Naive thymus-derived CD8-positive, alpha-beta T cell (primary cell): Measurements from ENCODE around the gene ELOA. TPM values are rescaled to one million over a fixed set of nuclear protein-coding genes. Genes with fewer than 3 reads are reported as not detected.
A peak's percentile ranks its signal among the peaks of the same experiment; 100 is the strongest.

Experiments used
- ATAC-seq, 2 donors: fragments of 150-1000 bp; cut with Tn5 transposase in 1 of 2; sonication (Bioruptor Pico), chemical (Tn5 transposase) in 1 of 2; 1 replicate in 1 of 2; 2 replicates in 1 of 2; pipeline ENCODE4 v1.10.0; 2021; ENCODE audit warnings: mild to moderate bottlenecking in 2 of 2, moderate library complexity in 2 of 2
- POLR2A ChIA-PET: fragments of 350-600 bp; sonication (Branson Sonifier 250); formaldehyde crosslinking; loops from one replicate; lab custom pipeline; 2021; ENCODE audit warnings: antibody characterized with exemption; lab: Charles Lee
- DNase-seq, 10 donors: peaks; one replicate each; pipeline versions ENCODE4 v3.0.0 to v3.0.0-alpha.2; 2020 to 2022
- H3K27ac Mint-ChIP-seq, 10 donors: one replicate each; pipeline ENCODE4 v1.8.0; 2020 to 2022; ENCODE audit warnings: mild to moderate bottlenecking in 10 of 10, mixed read lengths in 10 of 10, moderate library complexity in 4 of 10, inconsistent platforms in 1 of 10
- H3K27me3 Mint-ChIP-seq, 5 donors: one replicate each; pipeline ENCODE4 v1.8.0; 2021 to 2022; ENCODE audit warnings: mixed read lengths in 5 of 5
- H3K36me3 Mint-ChIP-seq, 3 donors: one replicate each; pipeline ENCODE4 v1.8.0; 2020 to 2022; ENCODE audit warnings: mixed read lengths in 3 of 3, mild to moderate bottlenecking in 2 of 3, inconsistent platforms in 1 of 3
- H3K4me1 Mint-ChIP-seq, 4 donors: one replicate each; pipeline ENCODE4 v1.8.0; 2021 to 2022; ENCODE audit warnings: mixed read lengths in 4 of 4
- H3K4me3 Mint-ChIP-seq, 10 donors: one replicate each; pipeline ENCODE4 v1.8.0; 2020 to 2022; ENCODE audit warnings: mild to moderate bottlenecking in 10 of 10, mixed read lengths in 10 of 10, moderate library complexity in 6 of 10, inconsistent platforms in 1 of 10
- H3K9me3 Mint-ChIP-seq, 9 donors: one replicate each; pipeline ENCODE4 v1.8.0; 2020 to 2022; ENCODE audit warnings: mixed read lengths in 9 of 9, mild to moderate bottlenecking in 3 of 9, inconsistent platforms in 1 of 9, moderate library complexity in 1 of 9
- polyA plus RNA-seq, 3 donors: library from polyadenylated mRNA; unstranded; fragments of 300-500 nt; fragmentation: Illumina TruSeq; gene quantifications; one replicate each; pipeline ENCODE4 v1.2.3, GENCODE V29; 2021
- total RNA-seq, 8 experiments: library from RNA in 2 of 8; stranded (reverse) in 2 of 8; gene quantifications; one replicate each; pipeline ENCODE4 v1.2.3 and lab custom pipeline; 2021 to 2026

Gene ELOA
- total and polyA plus RNA-seq, 5 experiments from 2014 or later = 17.0 to 27.6 (median 26.4) TPM

GRCh38 chr1:23745515-23745914 is 2.2 kb downstream of the ELOA start:
- POLR2A ChIA-PET = interaction anchor here (0.6 to 2.0 kb wide), 5 partner anchors 9 to 363 kb away, joined by 3 to 7 read pairs (median 3); partner anchors contain the start of gene RPL11
- DNase-seq (peak in 2 of 10 donors; percentile 16 to 23), ATAC-seq (no peak)
- H3K27ac Mint-ChIP-seq = peak overlapping the region in 7 of 10 donors; percentile 34 to 92 (median 52)
- peaks cover 0 to 37% (median 2%) of the 10 kb centered on the region in 3 donors for H3K36me3 Mint-ChIP-seq
- H3K27me3 Mint-ChIP-seq = no peaks in the 10 kb centered on the region
- no peaks in the 10 kb centered on the region for H3K9me3 Mint-ChIP-seq
- peaks cover 26 to 62% (median 56%) of the 10 kb centered on the region in 4 donors for H3K4me1 Mint-ChIP-seq
- H3K4me3 Mint-ChIP-seq = peak overlapping the region in 9 of 10 donors; percentile 44 to 92 (median 88)

- Mint-ChIP-seq H3K27ac (peak overlapping the region in 3 of 10 donors; percentile 8 to 64 (median 37)), H3K4me3 (no peak overlapping the region), H3K36me3 (peaks cover 4 to 62% (median 10%) of the 10 kb centered on the region in 3 donors), H3K4me1 (peaks cover 30 to 54% (median 52%) of the 10 kb centered on the region in 4 donors), H3K9me3 (no peaks in the 10 kb centered on the region), H3K27me3 (no peaks in the 10 kb centered on the region)
- DNase-seq (no peak), ATAC-seq (no peak)
- POLR2A ChIA-PET = no interaction called here
Measured at GRCh38 chr1:23748016-23748415, 4.7 kb downstream of the ELOA start.

GRCh38 chr1:23751050-23751814 is 8.0 kb downstream of the ELOA start:
- peaks cover 4 to 87% (median 22%) of the 10 kb centered on the region in 3 donors for H3K36me3 Mint-ChIP-seq
- DNase-seq = peak in 8 of 10 donors; percentile 8 to 69 (median 20)

GRCh38 chr1:23751815-23752200 is 8.5 kb downstream of the ELOA start:
- no peak for DNase-seq
- POLR2A ChIA-PET = no interaction called here
- Mint-ChIP-seq H3K27me3 (no peaks in the 10 kb centered on the region), H3K4me3 (no peak overlapping the region), H3K4me1 (peaks cover 25 to 33% (median 29%) of the 10 kb centered on the region in 4 donors), H3K9me3 (no peaks in the 10 kb centered on the region), H3K36me3 (peaks cover 4 to 88% (median 22%) of the 10 kb centered on the region in 3 donors), H3K27ac (peak overlapping the region in 3 of 10 donors; percentile 78 to 91 (median 85))
- ATAC-seq = no peak

More at GRCh38 chr1:23751050-23751814, 8.0 kb downstream of the ELOA start:
- Mint-ChIP-seq H3K9me3 (no peaks in the 10 kb centered on the region), H3K27me3 (no peaks in the 10 kb centered on the region), H3K4me1 (peaks cover 27 to 35% (median 32%) of the 10 kb centered on the region in 4 donors), H3K27ac (peak overlapping the region in 5 of 10 donors; percentile 47 to 91 (median 78)), H3K4me3 (no peak overlapping the region)
- POLR2A ChIA-PET = interaction anchor here (0.6 kb wide), 1 partner anchor 14 kb away, joined by 10 read pairs; no protein-coding TSS in a partner anchor
- ATAC-seq = peak; percentile 44 to 65

GRCh38 chr1:23752909-23753308 is 9.6 kb downstream of the ELOA start:
- H3K9me3 Mint-ChIP-seq = no peaks in the 10 kb centered on the region
- no peaks in the 10 kb centered on the region for H3K27me3 Mint-ChIP-seq

GRCh38 chr1:23756676-23757075 is 13.4 kb downstream of the ELOA start:
- H3K27ac Mint-ChIP-seq = no peak overlapping the region
- no peak for DNase-seq
- H3K4me1 Mint-ChIP-seq = peaks cover 0 to 8% (median 4%) of the 10 kb centered on the region in 4 donors
- peaks cover 0 to 99% (median 15%) of the 10 kb centered on the region in 3 donors for H3K36me3 Mint-ChIP-seq
- ATAC-seq = no peak
- no peaks in the 10 kb centered on the region for H3K27me3 Mint-ChIP-seq
- POLR2A ChIA-PET = no interaction called here
- H3K9me3 Mint-ChIP-seq = no peaks in the 10 kb centered on the region
- H3K4me3 Mint-ChIP-seq = no peak overlapping the region

More at GRCh38 chr1:23752909-23753308, 9.6 kb downstream of the ELOA start:
- DNase-seq (no peak), ATAC-seq (no peak)
- Mint-ChIP-seq H3K4me1 (peaks cover 15 to 22% (median 18%) of the 10 kb centered on the region in 4 donors), H3K4me3 (no peak overlapping the region), H3K36me3 (peaks cover 4 to 95% (median 22%) of the 10 kb centered on the region in 3 donors), H3K27ac (peak overlapping the region in 1 of 10 donors; percentile 37)
- POLR2A ChIA-PET = no interaction called here

- H3K36me3 Mint-ChIP-seq = peaks cover 0 to 98% (median 14%) of the 10 kb centered on the region in 3 donors
- H3K27ac Mint-ChIP-seq = no peak overlapping the region
- POLR2A ChIA-PET = interaction anchor here (0.7 to 1.5 kb wide), 2 partner anchors 14 kb away, joined by 5 to 6 read pairs; partner anchors contain the start of gene ELOA
- H3K4me1 Mint-ChIP-seq = peaks cover 0 to 8% (median 3%) of the 10 kb centered on the region in 4 donors
- no peak overlapping the region for H3K4me3 Mint-ChIP-seq
- no peaks in the 10 kb centered on the region for H3K9me3 Mint-ChIP-seq
- no peak for ATAC-seq
- H3K27me3 Mint-ChIP-seq = no peaks in the 10 kb centered on the region
- DNase-seq = no peak
Measured at GRCh38 chr1:23757812-23758211, 14.5 kb downstream of the ELOA start.

- Mint-ChIP-seq H3K27me3 (no peaks in the 10 kb centered on the region), H3K27ac (peak overlapping the region in 2 of 10 donors; percentile 13 to 35), H3K4me3 (no peak overlapping the region), H3K36me3 (peaks cover 0 to 91% (median 9%) of the 10 kb centered on the region in 3 donors), H3K9me3 (no peaks in the 10 kb centered on the region), H3K4me1 (peaks cover 0 to 7% (median 3%) of the 10 kb centered on the region in 4 donors)
- DNase-seq (no peak), ATAC-seq (no peak)
- POLR2A ChIA-PET = no interaction called here
Measured at GRCh38 chr1:23759277-23759676, 16.0 kb downstream of the ELOA start.

- POLR2A ChIA-PET = no interaction called here
- Mint-ChIP-seq H3K36me3 (peaks cover 0 to 73% (median 2%) of the 10 kb centered on the region in 3 donors), H3K4me1 (peaks cover 0 to 7% (median 2%) of the 10 kb centered on the region in 4 donors), H3K27ac (peak overlapping the region in 3 of 10 donors; percentile 40 to 43 (median 43)), H3K9me3 (no peaks in the 10 kb centered on the region), H3K27me3 (no peaks in the 10 kb centered on the region), H3K4me3 (no peak overlapping the region)
- no peak for ATAC-seq
- no peak for DNase-seq
Measured at GRCh38 chr1:23763041-23763577, 19.8 kb downstream of the ELOA start.

GRCh38 chr1:23768733-23769132 is 25.5 kb downstream of the ELOA start:
- no peak overlapping the region for H3K4me3 Mint-ChIP-seq
- peaks cover 3 to 7% (median 6%) of the 10 kb centered on the region in 4 donors for H3K4me1 Mint-ChIP-seq
- ATAC-seq (no peak), DNase-seq (no peak)
- no peaks in the 10 kb centered on the region for H3K27me3 Mint-ChIP-seq
- POLR2A ChIA-PET = interaction anchor here (0.6 kb wide), 1 partner anchor 56 kb away, joined by 3 read pairs; no protein-coding TSS in a partner anchor
- H3K27ac Mint-ChIP-seq = no peak overlapping the region
- no peaks in the 10 kb centered on the region for H3K9me3 Mint-ChIP-seq
- peaks cover 0 to 30% (median 0%) of the 10 kb centered on the region in 3 donors for H3K36me3 Mint-ChIP-seq

GRCh38 chr1:23772049-23772853 is 29.0 kb downstream of the ELOA start:
- Mint-ChIP-seq H3K36me3 (peaks cover 0 to 18% (median 0%) of the 10 kb centered on the region in 3 donors), H3K4me3 (no peak overlapping the region), H3K27me3 (no peaks in the 10 kb centered on the region), H3K27ac (no peak overlapping the region), H3K4me1 (peaks cover 3 to 33% (median 18%) of the 10 kb centered on the region in 4 donors), H3K9me3 (no peaks in the 10 kb centered on the region)
- ATAC-seq = peak; percentile 95 to 99
- POLR2A ChIA-PET = interaction anchor here (0.7 to 2.0 kb wide), 7 partner anchors 27 to 811 kb away, joined by 3 to 7 read pairs (median 4); partner anchors contain the start of genes ELOA and GALE
- peak; percentile 69 to 91 (median 80) for DNase-seq

- DNase-seq (no peak), ATAC-seq (no peak)
- no peaks in the 10 kb centered on the region for H3K27me3 Mint-ChIP-seq
- H3K27ac Mint-ChIP-seq = no peak overlapping the region
- H3K4me1 Mint-ChIP-seq = peaks cover 3 to 39% (median 19%) of the 10 kb centered on the region in 4 donors
- POLR2A ChIA-PET = no interaction called here
- H3K9me3 Mint-ChIP-seq = no peaks in the 10 kb centered on the region
- no peak overlapping the region for H3K4me3 Mint-ChIP-seq
- H3K36me3 Mint-ChIP-seq = peaks cover 0 to 13% (median 0%) of the 10 kb centered on the region in 3 donors
Measured at GRCh38 chr1:23772854-23773242, 29.6 kb downstream of the ELOA start.
